AG09309 (cell line): ENCODE data around the gene SOX3.

Experiments used
- DNase-seq: peaks from one replicate; pipeline ENCODE4 v3.0.0-alpha.2; 2010; ENCODE audit warnings: low read depth
- H3K4me3 ChIP-seq: 2 replicates; pipeline ENCODE4 v1.5.1; 2011; ENCODE audit warnings: mild to moderate bottlenecking, low read depth, low read length, moderate library complexity; ENCODE audit not compliant: control insufficient read depth
- CTCF ChIP-seq: IDR thresholded peaks from 2 replicates; pipeline ENCODE4 v1.5.1; 2011; ENCODE audit warnings: mild to moderate bottlenecking, low read depth, low read length, inconsistent platforms; ENCODE audit not compliant: insufficient read depth, control insufficient read depth; ENCODE audit errors: missing control alignments

Gene SOX3

GRCh38 chrX:140475025-140475424 lies 29.8 kb downstream of the SOX3 start:
- DNase-seq = no peak
- TF ChIP-seq CTCF = no peak
- no peak overlapping the region for H3K4me3 ChIP-seq

- H3K4me3 ChIP-seq = no peak overlapping the region
- no peak for TF ChIP-seq CTCF
- no peak for DNase-seq
These were observed 37.7 kb downstream of the SOX3 start for GRCh38 chrX:140467211-140467610.
